ENCODE measurements around the gene ZNF366.

ZNF366 gene

GRCh38 chr5:72494623-72495124, 12.5 kb downstream of the ZNF366 start:
- no peak for DNase-seq (ENCODE audit: low spot score)

DNA sequence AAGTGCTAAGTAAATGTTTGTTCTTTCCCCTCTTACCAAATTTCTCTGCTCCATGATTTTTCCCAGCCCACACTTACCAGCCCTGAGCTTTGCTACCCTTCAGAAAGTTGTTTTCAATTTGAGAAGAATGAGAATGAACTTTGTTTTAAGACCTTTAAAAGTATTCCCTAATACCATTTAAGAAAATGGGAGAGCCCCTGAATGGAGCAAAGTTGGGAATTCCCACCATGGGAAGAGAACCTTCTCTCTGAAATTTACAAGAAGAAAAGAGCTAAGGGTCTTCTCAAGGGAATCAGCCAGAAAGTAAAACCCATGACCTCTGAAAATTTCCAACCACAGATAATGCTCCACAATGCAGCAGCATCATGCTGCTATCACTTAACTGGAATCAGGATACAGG, 17.7 kb downstream of the ZNF366 start:
- no peak for DNase-seq (ENCODE audit: low spot score)

GRCh38 chr5:72488756-72489155, 18.5 kb downstream of the ZNF366 start:
- no peak for DNase-seq (ENCODE audit: low spot score)

DNA sequence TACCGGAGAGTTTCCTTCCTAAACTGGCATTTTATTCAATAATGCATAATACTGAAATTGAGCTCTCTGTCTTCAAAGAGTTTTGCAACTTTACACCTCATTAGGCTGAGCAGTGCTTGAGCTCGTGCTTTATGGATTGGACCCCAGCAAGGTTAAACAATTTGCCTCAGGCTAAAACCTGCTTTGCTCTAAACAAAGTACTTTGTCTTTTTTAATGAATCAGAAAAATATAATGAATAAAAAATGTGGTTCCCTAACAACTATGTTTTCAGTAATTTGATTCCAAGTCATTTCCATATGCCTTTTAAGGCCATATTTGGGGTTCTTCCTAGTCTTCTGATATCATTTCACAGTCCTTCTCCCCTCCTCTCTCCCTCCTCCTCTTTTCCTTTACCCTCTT, 20.0 kb downstream of the ZNF366 start:
- DNase-seq (ENCODE audit: low spot score) = no peak

GRCh38 chr5:72486371-72486770, 20.8 kb downstream of the ZNF366 start:
- DNase-seq (ENCODE audit: low spot score) = no peak

DNA sequence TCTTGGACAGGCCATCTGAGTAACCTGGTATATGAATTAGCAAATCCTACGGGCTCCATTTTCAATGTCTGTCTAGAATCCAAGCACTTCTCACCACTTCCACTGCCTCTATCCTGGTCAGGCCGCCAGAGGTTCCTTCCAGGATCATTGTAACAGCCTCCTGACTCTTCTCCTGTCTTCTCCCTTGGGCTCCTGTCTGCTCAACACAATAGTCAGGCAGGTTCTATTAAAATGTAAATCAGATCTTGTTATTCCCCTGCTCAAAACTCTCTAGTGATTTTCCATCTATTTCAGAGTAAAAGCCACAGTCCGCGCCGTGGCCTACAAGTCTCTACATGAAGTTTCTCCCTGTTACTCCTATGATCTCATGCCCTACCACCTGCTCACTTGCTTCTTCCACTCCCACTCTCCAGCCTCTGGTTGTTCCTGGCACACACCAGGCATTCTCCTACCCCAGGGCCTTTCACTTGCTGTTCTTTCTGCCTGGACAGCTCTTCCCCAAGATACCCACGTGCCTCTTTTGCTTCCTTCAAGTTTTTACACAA, 21.7 kb downstream of the ZNF366 start:
- DNase-seq (ENCODE audit: low spot score) = no peak

- no peak for DNase-seq (ENCODE audit: low spot score)
These were observed 25.2 kb downstream of the ZNF366 start for GRCh38 chr5:72482046-72482445.

DNA sequence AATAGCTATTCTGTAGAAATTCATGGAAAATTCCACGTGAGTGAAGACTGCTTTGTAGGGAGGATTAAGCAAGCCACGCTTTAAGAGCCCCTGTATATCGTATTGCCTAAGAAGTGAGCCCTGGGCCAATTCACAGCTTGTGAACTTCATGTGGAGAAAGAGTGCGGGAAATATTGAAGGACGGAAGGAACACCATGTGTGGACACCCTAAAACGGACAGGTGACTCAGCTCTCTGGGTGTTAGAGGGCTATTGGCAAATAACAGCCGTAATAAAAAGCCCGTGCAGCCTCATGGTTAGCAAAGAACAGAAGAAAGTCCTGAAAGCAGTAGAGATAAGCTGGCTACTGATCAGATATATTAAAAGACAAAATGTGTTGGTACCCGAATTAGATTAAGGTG, 26.4 kb downstream of the ZNF366 start:
- no peak for DNase-seq (ENCODE audit: low spot score)

- DNase-seq (ENCODE audit: low spot score) = no peak
These were observed 27.3 kb downstream of the ZNF366 start for GRCh38 chr5:72479921-72480320.

DNA sequence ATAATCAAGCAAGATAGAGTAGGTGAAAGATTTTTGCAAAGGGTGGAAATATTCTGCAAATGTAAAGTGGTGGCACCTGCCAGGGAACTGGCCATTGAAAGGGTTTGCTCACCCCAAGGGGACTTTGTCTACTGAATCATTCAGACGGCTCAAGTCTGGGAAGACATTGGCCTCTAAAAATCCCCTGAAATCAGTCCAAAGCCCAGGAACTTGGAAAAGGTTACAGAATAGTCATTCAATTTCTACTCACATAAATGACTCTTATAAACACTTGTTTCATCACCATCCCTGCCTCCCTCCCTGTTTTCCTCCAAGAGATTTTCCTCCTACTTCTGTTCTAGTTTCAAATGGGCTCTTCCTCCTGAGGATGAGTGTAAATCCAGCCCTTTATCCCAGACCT, 28.5 kb downstream of the ZNF366 start:
- no peak for DNase-seq (ENCODE audit: low spot score)

GRCh38 chr5:72478276-72478675, 28.9 kb downstream of the ZNF366 start:
- no peak for DNase-seq (ENCODE audit: low spot score)

DNA sequence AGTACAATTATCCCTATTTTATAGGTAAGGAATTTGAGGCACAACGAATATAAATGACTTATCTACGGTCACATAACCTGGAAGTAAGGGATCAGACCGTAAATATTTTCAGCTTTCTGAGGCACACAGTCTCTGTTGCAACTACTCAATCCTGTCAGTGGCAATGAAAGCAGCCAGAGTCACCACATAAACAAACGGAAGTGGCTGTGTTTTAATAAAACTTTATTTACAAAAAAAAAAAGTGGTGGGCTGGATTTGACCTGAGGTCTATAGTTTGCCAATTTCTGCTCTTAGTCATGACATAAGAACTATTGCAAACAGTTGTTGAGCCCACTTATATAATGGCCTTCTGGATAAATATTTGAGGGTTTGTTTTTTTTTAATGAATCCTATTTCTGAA, 29.6 kb downstream of the ZNF366 start:
- DNase-seq (ENCODE audit: low spot score) = no peak

DNA sequence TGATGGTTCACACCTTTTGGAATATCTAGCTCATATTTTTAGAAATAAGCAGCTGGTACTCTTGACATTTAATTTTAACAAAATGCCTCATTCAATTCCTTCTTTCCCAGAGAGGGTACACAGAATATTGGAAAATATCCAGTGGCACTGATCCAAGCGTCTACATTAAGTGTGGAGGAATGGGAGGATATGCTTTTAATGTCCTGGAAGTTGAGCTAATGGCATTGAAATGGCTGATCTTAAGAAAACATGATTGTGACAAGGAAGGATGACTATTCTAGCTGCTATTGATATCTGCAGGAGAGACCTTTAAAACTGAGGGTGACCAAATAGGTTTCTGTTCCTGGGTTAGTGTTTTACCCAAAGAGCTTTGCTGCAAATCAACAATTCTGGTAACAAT, 30.0 kb downstream of the ZNF366 start:
- DNase-seq (ENCODE audit: low spot score) = no peak

GRCh38 chr5:72476721-72477120, 30.5 kb downstream of the ZNF366 start:
- DNase-seq (ENCODE audit: low spot score) = no peak

DNA sequence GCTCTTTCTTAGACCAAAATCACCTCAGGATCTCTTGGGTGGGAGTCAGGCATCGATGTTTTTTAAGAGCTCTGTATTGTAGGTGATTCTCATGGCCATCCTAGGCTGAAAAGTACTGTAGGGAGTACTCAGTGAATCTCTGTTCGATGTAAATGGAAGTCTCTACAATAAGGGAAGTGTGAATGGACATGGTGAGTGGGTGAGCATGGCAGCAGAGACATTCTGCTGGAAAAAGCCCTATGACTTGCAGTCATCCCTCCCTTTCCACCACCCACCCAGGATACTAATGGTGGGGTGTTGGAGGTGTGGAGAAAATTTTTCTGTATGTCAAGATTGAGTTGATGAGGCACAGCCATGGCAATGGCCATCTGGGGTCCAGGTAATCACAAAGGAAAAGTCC, 30.9 kb downstream of the ZNF366 start:
- no peak for DNase-seq (ENCODE audit: low spot score)

- DNase-seq (ENCODE audit: low spot score) = no peak
These were observed 32.7 kb downstream of the ZNF366 start for GRCh38 chr5:72474516-72474915.

DNA sequence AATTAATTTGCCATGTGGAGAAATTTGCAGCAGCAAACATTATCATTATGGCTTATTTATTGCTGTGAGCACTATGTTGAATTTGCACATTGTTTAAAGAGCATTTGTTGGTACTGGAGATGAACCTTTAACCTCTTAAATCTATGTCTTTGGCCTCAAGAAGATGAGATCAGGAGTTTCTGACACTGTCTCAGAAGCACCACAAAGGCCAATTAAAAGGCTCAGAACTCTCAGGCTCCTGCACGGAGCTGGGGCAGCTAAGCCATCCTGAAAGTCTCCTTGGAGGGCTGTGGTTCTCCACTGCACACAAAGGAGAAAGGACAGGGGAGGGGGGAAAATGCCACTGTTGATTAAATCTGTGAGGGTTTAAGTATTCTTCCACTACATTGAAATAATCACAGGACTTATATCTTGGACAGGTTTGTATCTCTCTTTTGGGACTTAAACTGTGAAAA, 33.1 kb downstream of the ZNF366 start:
- DNase-seq (ENCODE audit: low spot score) = no peak

DNA sequence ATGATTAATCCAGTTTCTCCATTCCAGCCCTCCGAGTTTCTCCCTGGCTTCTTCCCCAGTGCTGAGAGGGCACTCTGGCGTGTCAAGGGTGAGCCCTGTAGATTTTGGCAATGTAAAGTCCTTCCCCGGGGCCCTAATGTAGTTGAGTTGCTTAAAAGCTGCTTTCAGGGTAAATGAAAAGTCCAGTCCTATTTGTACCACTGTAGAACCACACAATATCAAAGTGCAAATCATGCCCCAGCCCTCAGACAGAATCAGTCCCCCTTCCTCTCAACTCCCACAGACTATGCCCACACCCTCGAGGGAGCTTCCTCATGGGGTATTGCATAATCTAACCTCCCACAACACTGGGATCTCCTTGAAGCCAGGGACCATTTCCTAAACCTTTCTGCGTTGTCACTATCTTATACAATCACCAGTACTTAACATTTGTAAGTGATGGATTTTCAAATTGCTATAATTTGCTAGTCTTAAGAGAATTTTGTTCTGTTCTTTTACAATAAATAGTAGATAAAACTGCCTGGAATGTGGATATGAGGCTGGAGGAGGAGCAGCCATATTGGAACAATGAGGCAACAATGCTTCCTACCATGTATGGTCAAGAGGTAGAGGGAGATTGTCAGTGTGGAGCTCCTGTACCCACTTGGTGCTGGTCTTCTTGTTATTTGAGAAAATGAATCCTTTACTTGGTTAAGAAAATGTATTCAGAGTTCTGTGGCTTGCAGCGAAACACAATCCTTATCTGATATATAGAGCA, 34.4 kb downstream of the ZNF366 start:
- DNase-seq (ENCODE audit: low spot score) = no peak

- DNase-seq (ENCODE audit: low spot score) = no peak
These were observed 35.2 kb downstream of the ZNF366 start for GRCh38 chr5:72472031-72472430.

DNA sequence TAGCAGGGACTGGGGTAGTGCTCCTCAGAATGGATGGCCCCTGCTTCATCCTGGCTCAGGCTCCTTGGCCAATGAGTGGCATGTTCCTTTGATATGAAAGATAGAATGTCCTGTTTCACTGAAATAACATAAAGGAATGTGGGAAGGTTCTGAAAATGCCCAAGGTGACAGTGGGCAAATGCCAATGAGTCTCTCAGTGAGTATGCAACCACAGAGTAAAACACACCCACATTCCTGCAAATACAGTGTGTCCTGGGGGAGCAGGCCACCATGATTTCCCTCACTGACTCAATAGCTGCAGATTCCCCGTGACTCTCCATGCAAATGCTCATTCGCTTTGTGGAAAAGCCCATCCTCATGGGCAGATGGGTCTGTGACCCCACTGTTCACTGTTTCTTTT, 36.4 kb downstream of the ZNF366 start:
- DNase-seq (ENCODE audit: low spot score) = no peak

DNA sequence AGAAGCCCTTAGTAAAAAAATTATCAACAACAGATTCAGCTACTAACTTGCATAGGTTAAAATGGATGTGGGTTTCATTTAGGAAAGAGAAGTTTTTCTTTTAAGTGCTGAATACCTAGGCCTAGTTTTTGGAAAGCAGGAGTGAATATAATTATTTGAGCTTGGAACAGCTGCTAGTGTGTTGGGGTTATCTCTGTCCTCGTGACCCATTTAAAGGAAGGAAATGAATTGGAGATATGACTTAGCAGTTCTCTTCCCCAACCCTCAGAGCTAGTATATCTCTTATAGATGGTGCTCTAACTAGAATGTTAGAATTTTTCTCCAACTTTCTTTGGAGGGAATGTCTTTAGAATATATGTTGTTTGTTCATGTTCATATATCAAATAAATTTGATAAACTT, 38.6 kb downstream of the ZNF366 start:
- DNase-seq (ENCODE audit: low spot score) = no peak

GRCh38 chr5:72468024-72468423, 39.2 kb downstream of the ZNF366 start:
- no peak for DNase-seq (ENCODE audit: low spot score)

DNA sequence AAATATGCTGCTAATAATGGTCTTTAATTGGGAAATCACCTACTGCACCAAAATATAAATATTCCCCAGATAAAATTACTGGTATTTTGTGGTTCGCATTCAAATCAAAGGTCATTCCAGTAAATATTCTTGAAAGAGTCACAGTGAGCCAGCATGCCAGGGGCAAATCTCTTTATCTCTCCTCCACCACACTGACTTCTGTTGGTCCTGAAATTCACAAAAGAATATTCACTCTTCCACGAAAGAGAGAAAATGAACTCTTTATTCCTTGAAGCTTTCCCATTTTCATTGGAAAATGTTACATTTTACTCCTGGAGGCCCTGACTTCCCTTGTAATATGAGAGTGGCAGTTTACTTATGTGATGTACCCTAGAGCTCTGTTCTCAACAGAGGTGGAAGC, 39.7 kb downstream of the ZNF366 start:
- no peak for DNase-seq (ENCODE audit: low spot score)

Data from CD4-positive, alpha-beta T cell treated with Interleukin-6 at 100 ng/mL for 8 hours (primary cell).